Fibroblast of skin of left quadriceps (primary cell): Measurements from ENCODE around the gene TMEM244.
"Not testable (repeated sequence)": the region's sequence is repeated elsewhere in the genome, so short reads cannot be mapped to it uniquely, and the experiment has no call there.

ENCODE experiments used
- DNase-seq, 2 experiments: peaks; one replicate each; pipeline ENCODE4 v3.0.0-alpha.2; 2013; ENCODE audit warnings: low read depth in 2 of 2

The TMEM244 gene, protein sequence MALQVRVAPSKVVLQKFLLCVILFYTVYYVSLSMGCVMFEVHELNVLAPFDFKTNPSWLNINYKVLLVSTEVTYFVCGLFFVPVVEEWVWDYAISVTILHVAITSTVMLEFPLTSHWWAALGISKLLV

DNA sequence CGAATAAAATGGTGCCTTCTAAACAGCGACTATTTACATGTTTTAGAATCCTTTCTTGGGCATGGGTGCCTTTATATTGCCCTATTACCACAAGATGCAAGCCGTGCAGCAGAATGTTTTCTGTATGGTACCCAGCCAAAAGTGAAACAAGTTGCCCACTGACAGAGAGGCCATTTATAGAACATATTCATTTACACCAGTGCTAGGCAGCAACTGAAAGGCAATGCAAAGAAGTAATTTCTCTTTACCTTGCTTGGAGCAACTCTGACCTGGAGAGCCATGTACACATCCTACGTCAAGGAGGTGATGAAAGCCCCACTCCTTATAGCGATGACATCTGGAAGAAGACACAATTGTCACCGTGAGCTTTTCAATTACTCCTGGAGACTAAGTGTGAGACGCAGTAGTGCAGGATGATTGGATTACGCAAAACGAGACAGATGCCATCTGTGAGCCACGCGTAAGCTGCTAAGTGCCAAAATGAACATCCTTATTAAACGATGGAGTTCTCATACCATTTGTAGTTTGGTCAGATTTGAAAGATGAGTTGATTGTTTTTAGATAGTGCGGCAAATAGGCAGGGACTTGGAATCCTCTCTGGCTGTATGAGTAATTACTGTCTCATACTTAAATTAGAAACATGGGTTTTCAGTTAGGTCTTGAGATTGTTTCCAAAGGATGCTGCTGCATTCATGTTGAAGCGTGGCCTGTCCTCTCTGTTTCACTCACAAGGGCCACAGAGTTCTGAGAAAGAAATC, at the start of gene TMEM244:
Gene TMEM244 (minus strand): TSS at position 408 of the 758 bp plus-strand sequence. CDS start 127 bp downstream, at position 281.
- peak; percentile 71 to 76 for DNase-seq

DNA sequence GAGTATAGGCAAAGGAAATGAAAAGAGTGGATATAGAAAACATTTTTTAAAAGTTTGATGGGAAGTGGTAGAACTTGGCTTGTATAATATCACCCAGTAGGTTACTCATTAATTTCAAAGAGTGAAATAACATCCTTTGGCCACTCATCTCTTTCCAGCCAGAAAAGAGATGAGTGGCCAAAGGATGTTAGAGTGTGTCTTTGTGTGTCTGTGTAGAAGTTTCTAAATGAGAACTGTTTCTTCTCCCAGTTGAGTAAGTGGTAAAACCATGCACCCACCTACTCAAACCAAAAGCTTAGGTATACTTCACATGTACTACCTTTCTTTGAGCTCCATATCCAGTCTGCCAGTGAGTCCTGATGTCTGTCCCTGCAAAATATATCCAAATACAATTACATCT, 47.7 kb upstream of the TMEM244 start:
- no peak for DNase-seq

DNA sequence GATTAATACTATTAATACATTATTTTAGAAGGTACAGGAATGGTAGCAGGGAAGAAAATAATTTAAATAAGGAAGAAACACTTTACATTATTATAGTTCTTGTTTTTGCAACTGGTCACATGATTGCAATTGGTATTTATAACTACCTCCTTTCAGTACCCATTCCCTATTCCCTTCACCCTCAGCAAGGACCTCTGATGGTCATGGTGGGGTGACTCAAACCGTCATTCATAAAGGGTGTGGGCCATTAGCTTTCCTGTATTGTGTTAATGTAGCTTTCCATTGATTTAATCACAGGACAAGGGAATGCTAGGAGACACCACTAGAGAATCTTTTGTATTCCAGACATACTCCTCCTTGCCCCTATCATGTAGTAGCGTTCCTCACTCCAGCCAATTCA, 47.2 kb upstream of the TMEM244 start:
- DNase-seq, result no peak

DNA sequence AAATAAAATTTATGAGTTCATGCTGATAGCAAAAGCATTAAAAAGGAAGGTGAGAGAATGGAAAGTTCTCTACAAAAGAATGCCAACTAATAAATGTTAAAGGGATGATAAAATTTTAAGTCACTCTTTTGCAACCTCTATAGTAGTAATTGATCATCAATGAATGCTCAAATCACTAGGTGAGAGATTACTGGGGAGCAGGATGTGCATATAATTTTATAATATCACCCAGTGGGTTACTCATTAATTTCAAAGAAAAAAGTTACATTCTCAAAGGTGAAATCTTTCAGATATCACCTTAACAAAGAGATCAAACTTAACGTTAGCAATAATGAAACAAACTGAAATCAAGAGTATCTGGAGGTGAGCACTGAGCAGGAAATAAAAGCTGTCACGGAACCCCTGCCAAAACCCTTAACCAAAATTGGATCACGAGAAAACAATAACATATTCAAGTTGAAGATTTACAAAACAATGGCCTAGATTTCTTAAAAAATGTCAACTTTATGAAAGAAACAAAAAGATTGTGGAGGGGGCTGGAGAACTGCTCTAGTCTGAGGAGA, 45.5 kb upstream of the TMEM244 start:
- DNase-seq, result no peak

DNA sequence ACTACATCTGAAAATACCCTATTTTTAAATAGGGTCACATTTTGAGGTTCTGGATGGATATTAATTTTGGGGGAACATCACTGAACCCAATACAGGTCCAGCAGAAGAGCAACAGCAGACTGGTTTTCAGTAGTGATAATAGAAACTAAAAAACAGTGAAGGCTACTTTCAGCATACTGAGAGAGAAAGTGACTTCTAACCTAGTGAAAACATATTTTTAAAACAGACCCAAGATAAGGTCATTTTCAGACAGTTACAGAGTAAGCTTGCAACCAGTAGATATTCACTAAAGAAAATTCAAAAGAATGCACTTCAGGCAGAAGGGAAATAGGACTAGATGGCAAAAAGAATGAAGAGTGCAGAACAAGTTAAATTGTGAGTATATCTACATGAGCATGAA, 42.0 kb upstream of the TMEM244 start:
- DNase-seq, result no peak

DNA sequence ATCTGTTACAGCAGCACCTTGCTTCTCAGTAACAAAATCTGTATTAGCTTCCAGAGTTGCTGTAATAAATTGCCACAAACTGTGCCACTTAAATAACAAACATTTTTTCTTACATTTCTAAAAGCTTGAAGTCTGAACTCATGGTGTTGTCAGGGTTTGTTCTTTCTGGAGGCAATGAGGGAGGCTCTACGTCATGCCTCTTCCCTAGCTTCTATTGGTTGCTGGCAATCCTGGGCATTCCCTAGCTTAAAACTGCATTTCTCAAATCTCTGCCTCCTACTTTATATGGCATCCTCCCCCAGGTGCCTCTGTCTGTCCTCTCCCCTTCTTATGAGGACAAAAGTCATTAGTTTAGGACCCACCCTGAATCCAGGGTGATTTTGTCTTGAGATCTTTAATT, 41.6 kb upstream of the TMEM244 start:
- DNase-seq, result no peak

DNA sequence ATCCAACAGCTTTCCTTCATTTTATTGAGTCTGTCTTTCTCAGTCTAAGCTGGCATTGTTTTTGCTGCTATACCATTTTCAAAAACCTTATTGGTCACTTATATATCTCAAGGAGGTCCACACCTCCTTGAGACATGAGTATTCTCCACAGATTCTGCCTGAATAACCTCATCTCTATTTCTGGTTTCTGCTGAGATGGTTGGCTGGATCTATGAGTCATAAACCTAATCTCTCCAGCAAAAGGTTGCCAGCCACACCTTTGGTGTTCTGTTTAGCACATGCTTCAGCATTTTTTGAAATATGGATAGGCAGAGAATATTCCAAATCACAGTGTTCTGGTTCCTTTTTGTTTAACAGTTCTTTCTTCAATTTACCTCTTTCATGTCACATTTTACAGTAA, 40.8 kb upstream of the TMEM244 start:
- no peak for DNase-seq

DNA sequence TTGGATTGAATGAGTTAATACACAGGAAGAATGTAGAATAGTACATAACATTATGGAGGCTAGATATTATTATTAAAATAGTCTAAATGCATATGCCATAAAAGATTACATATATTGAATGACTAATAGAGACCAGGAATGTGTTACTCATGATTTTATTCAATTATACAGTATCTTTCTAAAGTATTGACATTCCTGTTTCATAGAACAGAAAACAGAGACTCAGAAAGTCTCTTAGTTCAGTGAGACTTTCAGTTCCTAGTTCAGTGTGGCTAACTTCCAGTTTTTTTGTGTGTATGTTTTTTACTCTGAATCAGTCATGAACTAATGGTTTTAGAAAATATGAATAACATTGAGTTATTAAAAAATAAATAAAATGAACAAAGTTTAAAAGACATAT, 34.6 kb upstream of the TMEM244 start:
- peak; percentile 32 to 35 for DNase-seq

DNA sequence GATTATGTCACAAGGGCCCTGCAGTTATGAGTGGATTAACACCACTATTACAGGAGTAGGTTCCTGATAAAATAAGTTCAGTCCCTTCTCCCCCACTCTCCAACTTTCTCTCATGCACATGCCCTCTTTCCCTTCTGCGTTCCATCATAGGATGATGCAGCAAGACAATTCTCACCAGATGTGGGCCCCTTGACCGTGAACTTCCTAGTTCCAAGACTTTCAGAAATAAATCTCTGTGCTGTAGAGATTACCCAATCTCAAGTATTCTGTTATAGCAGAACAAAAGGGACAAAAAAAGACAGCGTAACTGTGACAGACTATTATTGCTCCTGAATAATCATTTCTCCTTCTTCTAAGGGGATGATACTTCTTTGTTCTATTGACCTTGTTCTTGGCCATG, 33.8 kb upstream of the TMEM244 start:
- peak; percentile 36 to 38 for DNase-seq

DNA sequence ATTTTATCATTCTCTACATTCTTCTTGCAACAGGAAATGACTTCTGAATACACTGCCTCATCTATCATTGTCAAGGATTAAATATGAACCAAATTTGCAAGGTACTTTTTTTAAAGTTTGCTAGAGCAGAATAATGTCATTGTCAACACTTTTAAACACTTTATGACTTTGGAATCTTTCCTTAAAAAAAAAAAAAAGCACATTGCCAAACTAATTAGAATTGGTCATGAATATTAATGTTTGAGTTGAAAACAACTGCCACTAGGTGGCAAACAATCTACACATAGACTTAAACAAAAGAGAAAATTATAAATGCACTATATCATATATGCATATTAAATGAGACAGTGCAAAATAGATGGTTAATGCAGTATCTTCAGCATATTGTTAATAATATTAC, 32.5 kb upstream of the TMEM244 start:
- peak; percentile 29 to 34 for DNase-seq

DNA sequence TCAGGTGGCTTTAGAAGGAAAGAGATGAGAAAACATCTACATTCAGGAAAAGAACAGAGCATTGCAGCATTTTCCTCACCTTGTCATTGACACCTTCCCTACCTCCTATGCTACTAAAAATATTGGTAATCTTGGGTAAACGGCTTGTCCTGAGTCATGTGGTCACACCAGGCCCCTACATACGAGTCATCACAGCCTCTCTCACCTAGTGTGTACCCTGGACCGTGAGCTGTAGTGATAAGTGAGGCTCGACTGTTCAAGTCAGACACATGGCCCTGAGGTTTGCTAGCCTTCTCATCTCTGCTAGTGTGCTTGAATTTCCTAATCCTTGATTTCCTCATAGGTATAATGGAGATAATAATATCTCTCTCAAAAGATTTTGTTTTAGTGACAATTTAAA, 29.6 kb upstream of the TMEM244 start:
- no peak for DNase-seq

DNA sequence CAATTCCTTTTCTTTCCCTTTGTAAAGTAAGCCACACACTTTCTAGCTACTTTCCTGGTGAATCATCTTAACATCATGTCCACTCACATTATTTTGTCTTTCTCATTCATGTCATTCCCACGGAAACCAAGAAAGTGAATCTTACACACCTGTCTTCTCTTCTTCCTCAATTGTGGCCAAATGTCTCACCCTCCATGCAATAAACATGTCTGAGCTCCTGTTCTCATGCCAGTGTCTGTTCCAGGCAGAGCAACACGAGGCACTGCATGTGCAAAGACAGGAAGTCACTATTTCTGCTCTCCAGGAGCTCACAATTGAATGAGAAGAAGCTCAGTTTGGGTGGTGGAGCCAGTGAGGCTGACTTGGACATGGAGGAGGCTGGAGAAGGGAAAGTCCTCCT, 29.0 kb upstream of the TMEM244 start:
- DNase-seq, result peak in 1 of 2 experiments; percentile 17

DNA sequence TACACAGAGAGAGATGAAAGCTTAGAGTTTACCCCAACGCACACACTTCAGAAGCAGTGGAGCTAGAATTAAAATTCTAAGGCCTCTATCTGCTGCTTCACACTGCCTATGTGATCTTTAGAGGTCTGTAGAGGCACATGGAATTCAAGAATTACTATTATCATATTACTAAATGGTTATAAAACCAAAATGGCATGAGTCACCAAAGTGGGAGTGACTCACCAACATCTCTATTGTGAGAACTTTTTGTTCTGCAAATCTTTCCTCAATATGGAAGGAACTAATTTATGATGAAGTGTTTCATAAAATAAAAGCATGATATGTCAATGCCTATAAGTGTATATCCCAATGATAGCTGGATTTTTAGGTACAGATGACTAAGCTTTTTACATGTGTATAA, 28.5 kb upstream of the TMEM244 start:
- DNase-seq, result peak; percentile 64 to 65

DNA sequence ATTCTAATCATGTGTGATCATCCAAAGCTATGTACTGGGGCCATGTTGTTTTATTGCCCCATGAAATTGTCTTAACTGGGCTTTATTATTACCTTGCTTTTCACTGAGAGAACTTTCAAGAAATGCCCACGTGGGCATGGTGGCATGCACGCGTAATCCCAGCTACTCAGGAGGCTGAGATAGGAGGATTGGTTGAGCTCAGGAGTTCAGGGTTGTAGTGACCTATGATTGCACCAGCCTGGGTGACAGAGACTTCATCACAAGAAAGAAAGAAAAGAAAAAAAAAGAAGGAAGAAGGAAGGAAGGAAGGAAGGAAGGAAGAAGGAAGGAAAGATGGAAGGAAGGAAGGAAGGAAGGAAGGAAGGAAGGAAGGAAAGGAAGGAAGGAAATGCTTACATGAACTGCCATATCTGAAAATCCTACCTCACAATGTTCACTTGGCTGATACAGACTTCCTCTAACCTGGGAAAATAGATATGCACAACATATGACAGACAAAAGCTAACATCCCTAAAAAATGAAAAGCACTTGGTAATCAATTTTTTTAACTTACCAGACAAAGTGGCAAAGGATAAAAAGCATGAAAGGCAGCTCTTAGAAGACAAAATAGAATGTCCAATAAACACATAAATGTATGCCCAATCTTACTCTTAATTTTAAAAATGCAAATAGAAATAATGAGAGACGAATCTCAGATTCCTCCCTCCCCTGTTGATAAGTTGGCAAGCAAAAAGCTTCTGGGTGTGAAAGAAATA, 25.5 kb upstream of the TMEM244 start:
- no peak for DNase-seq

DNA sequence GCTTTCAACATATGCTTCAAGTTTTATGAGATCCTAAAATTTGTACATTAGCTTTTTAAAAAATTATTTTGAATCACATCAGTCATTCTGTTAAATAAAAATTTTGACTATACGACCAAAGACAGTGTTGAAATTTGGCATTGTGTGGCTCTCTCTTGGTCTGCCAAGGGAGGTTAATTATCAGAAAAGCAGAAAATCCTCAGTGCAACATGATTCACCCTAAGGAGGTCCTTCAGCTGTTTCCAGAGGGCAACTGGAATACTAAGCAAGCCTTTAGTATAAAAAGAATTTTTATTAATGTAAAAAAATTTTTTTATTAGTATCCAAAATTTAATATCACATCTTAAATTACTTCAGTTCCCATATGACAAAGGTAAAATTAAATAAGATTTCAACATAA, 23.1 kb upstream of the TMEM244 start:
- no peak for DNase-seq

DNA sequence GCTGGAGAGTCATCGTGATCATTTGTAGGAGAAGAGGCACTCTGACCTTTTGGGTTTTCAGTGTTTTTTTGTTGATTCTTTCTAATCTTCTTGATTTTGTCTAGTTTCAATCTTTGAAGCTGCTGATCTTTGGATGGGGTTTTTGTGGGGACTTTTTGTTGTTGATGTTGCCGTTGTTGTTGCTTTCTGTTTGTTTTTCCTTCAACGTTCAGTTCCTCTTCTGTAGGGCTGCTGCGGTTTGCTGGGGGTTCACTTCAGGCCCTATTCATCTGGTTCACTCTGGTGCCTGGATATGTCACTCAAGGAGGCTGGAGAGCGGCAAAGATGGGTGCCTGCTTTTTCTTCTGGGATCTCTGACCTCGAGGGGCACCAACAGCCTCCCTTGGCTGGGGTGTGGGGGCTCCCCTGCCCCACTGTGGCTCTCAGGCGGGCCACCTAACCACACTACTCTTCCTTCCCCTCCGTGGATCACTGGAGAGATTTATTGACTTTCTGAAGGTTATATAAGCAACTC, 21.5 kb upstream of the TMEM244 start:
- DNase-seq, result no peak

DNA sequence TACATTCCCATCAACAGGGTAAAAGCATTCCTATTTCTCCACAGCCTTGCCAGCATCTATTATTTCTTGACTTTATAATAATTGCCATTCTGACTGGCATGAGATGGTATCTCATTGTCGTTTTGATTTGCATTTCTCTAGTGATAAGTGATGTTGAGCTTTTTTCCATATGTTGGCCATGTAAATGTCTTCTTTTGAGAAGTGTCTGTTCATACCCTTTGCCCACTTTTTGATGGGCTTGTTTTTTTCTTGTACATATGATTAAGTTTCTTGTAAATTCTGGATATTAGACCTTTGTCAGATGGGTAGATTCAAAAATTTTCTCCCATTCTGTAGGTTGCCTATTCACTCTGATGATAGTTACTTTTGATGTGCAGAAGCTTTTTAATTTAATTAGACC, 16.8 kb upstream of the TMEM244 start:
- not testable (repeated sequence) for DNase-seq

DNA sequence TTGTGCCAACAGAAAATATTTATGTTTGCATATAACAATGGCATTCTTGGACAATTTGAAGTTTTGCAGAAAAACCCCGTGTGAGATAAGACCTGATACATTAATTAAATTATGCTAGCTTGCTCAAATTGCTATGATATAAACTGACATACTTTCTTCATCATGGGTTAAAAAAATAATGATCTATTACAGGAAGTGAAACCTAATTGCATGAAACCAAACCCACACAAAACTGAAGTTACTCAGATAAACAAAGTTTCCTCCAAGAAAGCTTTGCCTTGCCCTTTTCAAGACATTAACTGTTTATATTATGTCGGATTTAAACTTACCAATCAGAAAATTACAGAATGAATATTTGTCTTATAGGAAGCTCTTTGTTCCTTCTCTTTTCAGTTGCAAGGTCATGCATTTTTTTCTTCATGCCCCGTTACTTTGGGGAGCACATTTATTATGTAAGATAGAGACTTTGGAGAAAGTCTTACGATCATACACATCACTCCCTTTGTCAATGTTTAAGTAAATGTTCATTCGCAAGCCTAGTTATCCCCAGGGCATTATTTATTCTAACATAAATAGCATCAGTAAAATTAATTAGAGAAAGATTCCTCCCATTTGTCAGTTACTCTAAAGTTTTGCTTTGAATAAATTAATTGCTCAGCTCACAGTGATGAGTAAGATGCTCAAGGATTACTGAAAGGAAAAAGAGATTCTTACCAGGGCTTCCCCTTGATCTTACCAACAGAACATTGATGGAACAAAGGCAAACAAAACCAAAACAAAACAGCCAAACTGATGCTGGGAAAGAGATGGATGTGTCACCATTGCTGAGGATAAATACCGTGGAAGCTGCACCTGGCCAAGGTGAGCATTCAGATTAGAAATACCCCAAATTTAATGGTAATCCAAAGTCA, 14.8 kb upstream of the TMEM244 start:
- DNase-seq, result no peak

DNA sequence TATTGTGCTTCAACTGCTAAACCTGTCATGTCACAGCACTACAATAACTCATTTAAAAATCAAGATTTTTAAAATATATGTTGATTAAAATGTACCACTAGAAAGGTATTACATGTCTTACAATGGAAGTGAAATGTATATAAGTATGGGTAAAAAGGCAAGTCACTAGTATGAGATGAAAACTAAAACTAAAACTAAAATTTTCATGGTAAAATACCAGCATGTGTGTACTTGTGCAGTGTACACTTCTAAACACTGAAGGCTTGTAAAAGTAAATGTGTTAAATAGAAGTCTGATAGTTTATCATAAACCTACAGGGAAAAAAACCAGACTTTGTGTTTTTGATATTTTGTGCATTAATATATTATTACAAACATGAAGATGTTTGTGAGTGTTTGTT, 13.7 kb upstream of the TMEM244 start:
- DNase-seq, result no peak

DNA sequence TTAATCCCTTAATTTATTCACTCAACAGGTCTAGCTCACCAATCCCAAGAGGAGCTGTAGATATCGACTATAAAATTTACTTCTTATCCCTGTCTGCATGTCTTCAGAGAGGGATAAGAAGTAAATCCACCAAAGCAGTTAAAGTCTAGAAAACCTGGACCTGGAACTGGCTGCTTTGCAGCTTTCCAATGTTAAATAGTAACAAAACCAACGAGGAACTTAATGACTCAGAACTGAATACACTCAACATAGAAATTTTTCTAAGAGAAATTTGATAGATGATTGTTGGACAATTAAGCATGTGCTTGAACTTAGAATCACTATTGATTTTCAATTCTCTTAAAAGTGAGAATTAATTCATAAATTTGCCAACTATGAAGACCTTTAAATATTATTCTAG, 11.5 kb upstream of the TMEM244 start:
- DNase-seq, result no peak

DNA sequence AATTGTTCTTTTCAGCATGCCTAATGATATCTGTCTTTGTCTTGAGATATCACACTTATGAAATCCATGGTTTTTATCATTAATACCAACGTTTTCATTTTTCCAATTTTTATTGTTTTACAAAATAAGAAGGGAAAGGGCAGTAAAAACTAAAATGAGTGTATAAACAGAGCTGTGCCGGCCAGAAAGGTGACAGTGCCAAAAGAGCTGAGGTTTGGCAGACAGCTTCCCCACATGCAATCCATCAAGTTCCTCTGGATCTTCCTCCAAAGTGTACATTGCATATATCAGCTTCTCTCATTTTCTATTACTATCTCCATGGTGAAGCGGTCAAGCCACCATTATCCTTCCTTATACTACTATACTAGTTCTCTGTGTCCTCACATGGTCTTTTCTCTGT, 10.1 kb upstream of the TMEM244 start:
- DNase-seq, result no peak
